Activated T-cell treated with anti-CD3 and anti-CD28 coated beads for 1 hour (primary cell): ENCODE data around the gene OR10K2.

Source experiments
- DNase-seq: peaks from one replicate; pipeline ENCODE4 v3.0.0-alpha.2; 2020; ENCODE audit warnings: low read depth

The OR10K2 gene

DNA sequence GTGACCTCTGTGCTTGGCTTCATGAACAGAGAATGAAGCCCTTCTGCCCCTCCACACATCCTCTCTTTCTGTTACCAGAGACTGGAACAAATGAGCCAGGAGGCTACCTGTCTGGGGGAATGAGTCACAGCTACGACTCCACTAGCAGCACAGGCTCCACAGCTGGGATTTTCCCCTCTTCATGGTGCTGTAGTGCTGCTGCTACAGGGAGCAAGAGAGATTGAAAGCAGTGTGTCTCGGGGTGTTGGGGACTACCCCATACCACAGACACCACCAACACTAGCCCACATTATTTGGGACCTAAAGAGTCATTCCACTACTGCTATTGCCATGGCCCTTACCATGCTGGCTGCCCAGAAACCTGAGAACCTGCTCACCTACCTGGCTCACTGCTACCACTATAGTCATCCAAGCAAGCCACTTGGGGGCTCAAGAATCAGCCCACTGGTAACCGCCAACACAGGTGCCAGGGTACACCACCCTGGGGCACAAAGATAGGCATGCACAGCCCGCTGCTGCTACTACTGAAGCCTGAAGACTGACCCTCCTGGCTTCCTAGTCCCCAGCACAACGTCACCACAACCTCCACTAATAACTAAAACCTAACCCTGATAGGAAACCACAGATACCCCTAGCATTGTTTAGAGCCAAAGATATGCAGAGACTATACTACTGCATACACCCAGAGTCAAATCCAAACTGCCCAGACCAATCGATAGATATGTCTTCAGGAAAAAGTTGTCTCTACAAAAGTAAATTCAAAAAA lies 54.7 kb downstream of the OR10K2 start:
- no peak for DNase-seq
